Frontal cortex (tissue), 4 donors: ENCODE data around the gene AMZ2. TPM values are rescaled to one million over a fixed set of nuclear protein-coding genes. Genes with fewer than 3 reads are reported as not detected.

ENCODE experiments used
- DNase-seq, 2 donors: peaks; one replicate each; pipeline ENCODE4 v3.0.0; 2012; ENCODE audit warnings: low spot score in 2 of 2
- FAIRE-seq: peaks from 2 replicates; lab custom pipeline; 2012; peaks lifted over from hg19 to GRCh38; lab: Jason Lieb, UNC
- total RNA-seq: library from RNA; depleted of rRNA; stranded (reverse); fragments of >200 nt; gene quantifications from one replicate; pipeline ENCODE4 v1.2.3, GENCODE V29; 2014
- donor health status: control.
- donor health status: control.
- donor health status: control.

Gene AMZ2
- total RNA-seq, 1 donor from 2014 or later: 75.4 TPM

DNA sequence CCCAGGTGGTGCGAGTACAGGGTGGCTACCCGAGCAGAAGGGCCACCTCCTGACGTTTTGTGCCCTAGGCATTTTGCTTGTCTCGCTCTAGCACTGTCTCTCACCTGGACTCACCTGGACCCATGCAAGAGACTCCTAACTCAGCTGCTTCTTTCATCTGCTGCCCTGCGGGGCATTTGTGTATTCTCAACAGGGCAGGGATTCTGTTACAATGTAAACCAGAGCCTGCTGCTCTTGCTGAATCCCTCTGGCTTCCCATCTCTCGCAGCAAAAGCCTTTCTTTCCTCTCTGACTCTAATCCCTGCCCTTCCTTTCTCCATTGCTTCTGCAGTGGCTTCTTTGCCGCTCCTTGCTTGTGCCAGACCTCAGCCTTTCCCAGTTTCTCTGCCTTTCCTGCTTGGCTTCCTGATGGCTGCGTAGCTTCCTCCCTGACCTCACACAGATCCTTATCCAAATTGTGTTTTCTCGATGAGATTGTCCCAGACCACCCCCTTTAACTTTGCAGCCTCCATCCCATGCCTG is 53.7 kb downstream of the AMZ2 start:
- DNase-seq (no peak), FAIRE-seq (no peak)

DNA sequence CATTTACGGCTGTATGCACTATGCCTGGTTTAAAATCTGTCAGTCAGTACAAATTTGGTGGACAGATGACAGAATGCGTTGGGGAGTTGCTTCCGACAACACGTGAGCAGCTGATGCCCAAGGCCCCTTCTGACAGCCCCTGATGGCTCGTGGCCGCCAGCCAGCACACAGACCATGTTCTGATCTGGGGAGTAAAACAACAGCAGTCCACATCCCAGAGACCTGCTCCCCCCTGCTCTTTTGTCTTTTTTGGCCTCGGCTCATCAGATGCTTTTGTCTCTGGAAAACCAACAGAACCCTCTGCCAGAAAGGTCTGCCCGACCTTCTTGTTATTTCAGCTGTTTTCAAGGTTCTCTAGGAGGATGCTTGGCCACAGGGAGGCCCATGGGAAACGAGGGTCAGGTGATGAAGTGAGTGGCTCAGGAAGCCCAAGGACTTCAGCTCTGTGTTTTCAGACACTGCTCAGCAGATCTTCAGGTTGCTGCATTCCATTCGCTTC is 54.3 kb downstream of the AMZ2 start:
- FAIRE-seq (no peak), DNase-seq (no peak)

DNA sequence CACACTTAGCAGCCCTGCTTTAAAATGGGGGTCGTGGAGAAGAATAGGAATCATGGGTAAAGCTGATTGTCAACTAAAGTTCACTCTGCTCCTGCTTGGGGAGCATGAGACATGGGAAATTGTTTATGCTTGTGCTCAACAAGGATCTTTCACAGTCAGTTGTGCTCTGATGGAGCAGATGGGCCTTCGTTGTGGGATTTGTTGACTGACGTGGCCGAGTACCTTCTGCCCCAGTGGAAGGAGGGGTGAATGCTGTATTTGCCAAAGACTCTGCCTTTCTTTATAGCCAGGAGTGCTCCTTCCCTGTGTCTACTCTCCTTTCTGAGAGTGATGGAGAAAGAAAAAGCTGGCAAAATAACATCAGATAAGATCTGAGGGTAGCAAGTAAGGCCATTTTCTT is 54.8 kb downstream of the AMZ2 start:
- no peak for FAIRE-seq

DNA sequence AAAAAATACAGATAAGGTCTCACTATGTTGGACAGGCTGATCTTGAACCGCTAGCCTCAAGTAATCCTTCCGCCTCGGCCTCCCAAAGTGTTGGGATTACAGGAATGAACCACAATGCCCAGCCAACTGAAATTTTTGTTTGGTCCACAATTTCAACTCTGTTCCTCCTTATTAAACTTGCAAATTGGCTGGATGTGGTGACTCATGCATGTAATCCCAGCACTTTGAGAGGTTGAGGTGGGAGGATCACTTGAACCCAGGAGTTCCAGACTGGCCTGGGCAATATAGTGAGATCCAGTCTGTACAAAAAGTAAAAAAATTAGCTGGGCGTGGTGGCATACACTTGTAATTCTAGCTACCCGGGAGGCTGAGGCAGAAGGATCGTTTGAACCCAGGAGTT is 56.9 kb downstream of the AMZ2 start:
- FAIRE-seq (no peak), DNase-seq (no peak)

More for the DNA sequence above, 54.8 kb downstream of the AMZ2 start:
- DNase-seq: no peak

DNA sequence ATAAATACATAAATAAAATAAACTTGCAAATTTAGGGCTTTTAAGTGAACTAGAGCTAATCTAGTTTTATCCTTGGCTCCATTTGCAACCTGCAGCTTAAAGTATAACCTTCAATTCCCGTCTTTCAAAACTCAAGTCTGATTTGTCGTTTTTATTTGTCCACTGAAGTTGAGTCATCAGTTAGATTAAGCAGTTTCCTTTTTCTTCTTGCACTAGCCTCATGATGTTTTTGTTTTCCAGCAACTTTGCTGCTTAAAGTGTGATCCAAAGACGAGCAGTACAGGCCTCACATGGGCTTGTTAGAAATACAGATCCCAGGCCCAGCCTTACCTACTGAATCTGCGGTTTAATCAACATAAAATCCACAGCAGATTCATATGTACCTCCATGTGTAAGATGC is 57.3 kb downstream of the AMZ2 start:
- no peak for DNase-seq
- no peak for FAIRE-seq

Other genes with a start within 250 kb of the AMZ2 start
- 39.5 TPM for gene KPNA2, start 212.3 kb upstream of the AMZ2 start, total RNA-seq
- gene SLC16A6, start 43.1 kb downstream of the AMZ2 start, total RNA-seq: 1.2 TPM
- 5.7 TPM for gene ARSG, start 43.5 kb downstream of the AMZ2 start, total RNA-seq
- gene WIPI1, start 209.5 kb downstream of the AMZ2 start, total RNA-seq: 8.2 TPM